ENCODE results near the gene ZBTB17. TPM values are rescaled to one million over a fixed set of nuclear protein-coding genes. Genes with fewer than 3 reads are reported as not detected.
A peak's percentile ranks its signal among the peaks of the same experiment; 100 is the strongest.
"Not testable (repeated sequence)": the region's sequence is repeated elsewhere in the genome, so short reads cannot be mapped to it uniquely, and the experiment has no call there.

Gene ZBTB17
- total RNA-seq, 1 experiment from 2014 or later: 62.6 TPM

DNA sequence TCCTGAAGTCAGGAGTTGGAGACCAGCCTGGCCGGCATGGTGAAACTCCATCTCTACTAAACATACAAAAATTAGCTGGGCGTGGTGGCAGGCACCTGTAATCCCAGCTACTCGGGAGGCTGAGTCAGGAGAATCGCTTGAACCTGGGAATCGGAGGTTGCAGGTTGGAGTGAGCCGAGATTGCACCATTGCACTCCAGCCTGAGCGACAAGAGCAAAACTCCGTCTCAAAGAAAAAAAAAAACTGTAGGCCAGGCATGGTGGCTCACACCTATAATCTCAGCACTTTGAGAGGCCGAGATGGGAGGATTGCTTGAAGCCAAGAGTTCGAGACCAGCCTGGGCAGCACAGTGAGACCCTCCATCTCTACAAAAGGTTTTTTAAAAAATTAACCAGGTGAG is 25.4 kb upstream of the ZBTB17 start:
- DNase-seq; H3K27me3 ChIP-seq (ENCODE audit: control insufficient read depth, insufficient read depth, low read length); H3K4me3 ChIP-seq (ENCODE audit: insufficient read depth, low read depth, low read length); H3K36me3 ChIP-seq (replicated peaks; ENCODE audit: control insufficient read depth, insufficient read depth, low read length): not testable (repeated sequence)

DNA sequence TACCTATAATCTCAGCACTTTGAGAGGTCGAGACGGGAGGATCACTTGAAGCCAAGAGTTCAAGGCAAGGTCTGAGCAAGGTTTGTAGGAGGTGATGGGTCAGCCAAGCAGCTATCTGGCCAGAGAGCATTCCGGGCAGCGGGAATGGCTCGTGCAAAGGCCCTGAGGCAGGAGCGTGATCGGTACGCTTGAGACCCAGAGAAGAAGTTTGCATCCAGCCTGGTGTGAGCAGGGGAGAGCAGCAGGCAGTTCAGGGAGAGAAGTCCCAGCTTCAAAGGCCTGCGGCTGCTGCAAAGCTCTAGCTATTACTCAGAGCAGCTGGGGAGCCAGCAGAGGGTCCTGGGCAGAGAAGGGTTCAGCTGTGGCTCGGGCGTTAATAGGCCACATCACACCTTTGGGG is 23.0 kb upstream of the ZBTB17 start:
- Histone ChIP-seq H3K4me3 (ENCODE audit: insufficient read depth, low read depth, low read length) (no peak overlapping the region), H3K27me3 (ENCODE audit: control insufficient read depth, insufficient read depth, low read length) (no peaks in the 10 kb centered on the region), H3K36me3 (replicated peaks; ENCODE audit: control insufficient read depth, insufficient read depth, low read length) (no peaks in the 10 kb centered on the region)
- no peak for DNase-seq

DNA sequence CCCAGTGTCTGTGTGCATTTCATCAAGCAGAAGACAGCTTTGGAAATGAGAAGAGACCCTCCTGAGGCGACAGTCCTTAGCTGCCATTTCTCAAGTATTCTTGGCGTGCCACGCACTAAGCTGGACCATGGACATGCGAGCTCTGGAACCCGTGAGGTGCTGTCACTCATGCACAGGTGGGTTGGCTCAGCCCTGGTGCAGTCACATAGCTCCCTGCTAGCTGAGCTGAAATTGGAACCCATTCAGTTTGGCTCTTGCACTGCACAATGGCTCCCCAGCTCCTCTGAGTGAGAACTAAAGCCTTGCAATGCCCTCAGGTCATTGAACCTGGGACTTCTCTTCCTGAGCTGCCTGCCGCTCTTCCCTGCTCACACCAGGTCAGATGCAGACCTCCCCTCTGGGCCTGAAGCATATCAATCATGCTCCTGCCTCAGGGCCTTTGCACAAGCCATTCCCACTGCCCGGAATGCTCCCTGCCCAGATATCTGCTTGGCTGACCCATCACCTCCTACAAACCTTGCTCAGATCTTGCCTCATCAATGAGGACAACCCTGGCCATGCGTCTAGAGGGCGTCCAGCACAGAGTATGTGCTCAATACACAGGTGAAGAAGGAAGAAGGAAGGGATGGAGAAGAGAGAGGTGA is 21.9 kb upstream of the ZBTB17 start:
- no peak for DNase-seq
- no peaks in the 10 kb centered on the region for H3K27me3 ChIP-seq (ENCODE audit: control insufficient read depth, insufficient read depth, low read length)
- H3K36me3 ChIP-seq (replicated peaks; ENCODE audit: control insufficient read depth, insufficient read depth, low read length): no peaks in the 10 kb centered on the region
- H3K4me3 ChIP-seq (ENCODE audit: insufficient read depth, low read depth, low read length): no peak overlapping the region

DNA sequence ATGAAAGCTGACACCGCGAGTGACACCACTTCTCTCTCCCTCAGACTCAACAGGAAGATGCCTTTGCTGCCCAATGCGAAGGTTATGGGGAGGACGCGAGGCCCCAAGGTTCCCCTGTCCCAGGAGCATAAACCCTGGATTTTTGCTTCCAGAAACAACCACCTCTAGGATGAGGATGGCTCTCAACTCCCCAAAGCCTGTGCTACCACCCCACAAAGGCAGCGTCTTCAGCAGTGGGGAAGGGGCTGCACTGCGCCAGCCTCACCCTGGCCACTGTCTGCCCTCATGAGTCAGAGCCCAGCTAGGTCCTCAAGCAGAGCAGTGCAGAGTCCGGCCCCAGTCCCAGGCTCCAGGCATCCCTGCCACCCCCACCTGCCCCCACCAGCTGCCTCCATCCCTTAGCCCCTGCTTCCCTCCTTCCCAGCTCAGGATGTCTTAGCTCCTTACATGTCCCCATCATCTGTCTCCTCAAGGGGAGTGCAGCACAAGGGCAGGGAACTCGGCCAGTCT is 21.2 kb upstream of the ZBTB17 start:
- no peaks in the 10 kb centered on the region for H3K36me3 ChIP-seq (replicated peaks; ENCODE audit: control insufficient read depth, insufficient read depth, low read length)
- no peak for DNase-seq
- no peak overlapping the region for H3K4me3 ChIP-seq (ENCODE audit: insufficient read depth, low read depth, low read length)
- H3K27me3 ChIP-seq (ENCODE audit: control insufficient read depth, insufficient read depth, low read length): no peaks in the 10 kb centered on the region

DNA sequence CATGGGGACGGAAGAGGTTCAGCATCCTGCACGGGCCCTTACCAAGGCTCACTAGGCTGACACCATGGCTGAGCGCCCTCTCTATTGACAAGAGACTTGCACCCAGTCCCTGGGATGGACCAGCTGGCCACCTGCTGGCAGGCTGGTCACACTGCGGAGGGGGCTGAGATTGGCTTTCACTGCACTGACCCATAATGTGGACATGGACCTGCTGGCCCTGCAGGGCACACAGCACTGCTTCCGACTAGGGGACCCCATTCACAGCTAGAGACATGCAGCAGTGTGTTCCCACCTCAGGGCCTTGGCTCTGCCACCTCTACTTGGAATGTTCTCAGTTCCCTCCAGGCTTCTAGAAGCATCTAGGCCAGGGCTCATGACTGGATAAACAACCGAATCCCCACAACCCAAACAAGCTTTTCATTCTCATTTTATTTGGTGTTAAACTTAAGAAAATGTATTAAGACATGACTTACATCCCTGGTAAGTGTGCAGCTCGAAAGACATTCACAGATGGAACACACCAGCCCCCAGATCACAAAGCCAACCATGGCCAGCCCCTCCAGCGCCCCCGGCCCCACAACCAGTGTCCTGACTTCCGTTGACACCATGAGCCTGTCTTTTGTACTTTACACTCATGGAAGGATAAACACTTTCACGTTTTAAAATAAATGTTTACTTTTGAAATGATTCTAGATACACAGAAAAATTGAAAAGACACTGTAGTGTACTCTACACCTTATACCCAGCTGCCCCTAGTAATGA is 18.9 kb upstream of the ZBTB17 start:
- H3K4me3 ChIP-seq (ENCODE audit: insufficient read depth, low read depth, low read length): no peak overlapping the region
- H3K36me3 ChIP-seq (replicated peaks; ENCODE audit: control insufficient read depth, insufficient read depth, low read length): no peaks in the 10 kb centered on the region
- peak; percentile 78 for DNase-seq
- no peaks in the 10 kb centered on the region for H3K27me3 ChIP-seq (ENCODE audit: control insufficient read depth, insufficient read depth, low read length)

DNA sequence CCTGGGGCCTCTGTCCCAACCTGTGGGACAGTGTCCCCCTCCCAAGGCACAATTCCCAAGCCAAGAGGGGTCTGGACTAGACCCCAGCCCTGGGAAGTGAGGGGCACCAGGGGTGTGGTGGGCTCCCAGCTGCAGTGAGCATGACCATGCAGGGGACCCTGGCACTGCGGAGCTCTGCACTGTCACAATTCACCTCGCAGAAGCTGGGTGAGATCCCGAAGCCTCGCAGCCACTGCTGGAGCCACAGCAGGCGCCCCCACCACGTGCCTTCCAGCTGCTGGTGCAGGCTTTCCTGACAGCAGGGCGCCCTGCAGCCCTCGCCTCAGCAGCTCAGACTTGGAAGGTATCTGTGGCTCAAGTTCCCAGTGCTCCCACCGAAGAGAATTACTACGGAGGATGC is 18.2 kb upstream of the ZBTB17 start:
- H3K27me3 ChIP-seq (ENCODE audit: control insufficient read depth, insufficient read depth, low read length): no peaks in the 10 kb centered on the region
- no peak overlapping the region for H3K4me3 ChIP-seq (ENCODE audit: insufficient read depth, low read depth, low read length)
- H3K36me3 ChIP-seq (replicated peaks; ENCODE audit: control insufficient read depth, insufficient read depth, low read length): no peaks in the 10 kb centered on the region
- DNase-seq: no peak

GRCh38 chr1:15993666-15994065 is 17.8 kb upstream of the ZBTB17 start:
- peak; percentile 40 for DNase-seq

GRCh38 chr1:15992582-15993500 is 16.9 kb upstream of the ZBTB17 start:
- H3K36me3 ChIP-seq (replicated peaks; ENCODE audit: control insufficient read depth, insufficient read depth, low read length): no peaks in the 10 kb centered on the region

More at GRCh38 chr1:15993666-15994065, 17.8 kb upstream of the ZBTB17 start:
- H3K4me3 ChIP-seq (ENCODE audit: insufficient read depth, low read depth, low read length): no peak overlapping the region
- no peaks in the 10 kb centered on the region for H3K27me3 ChIP-seq (ENCODE audit: control insufficient read depth, insufficient read depth, low read length)
- no peaks in the 10 kb centered on the region for H3K36me3 ChIP-seq (replicated peaks; ENCODE audit: control insufficient read depth, insufficient read depth, low read length)

GRCh38 chr1:15992187-15992553 is 16.3 kb upstream of the ZBTB17 start:
- DNase-seq: no peak

More at GRCh38 chr1:15992582-15993500, 16.9 kb upstream of the ZBTB17 start:
- Histone ChIP-seq H3K4me3 (ENCODE audit: insufficient read depth, low read depth, low read length) (no peak overlapping the region), H3K27me3 (ENCODE audit: control insufficient read depth, insufficient read depth, low read length) (no peaks in the 10 kb centered on the region)
- DNase-seq: no peak

DNA sequence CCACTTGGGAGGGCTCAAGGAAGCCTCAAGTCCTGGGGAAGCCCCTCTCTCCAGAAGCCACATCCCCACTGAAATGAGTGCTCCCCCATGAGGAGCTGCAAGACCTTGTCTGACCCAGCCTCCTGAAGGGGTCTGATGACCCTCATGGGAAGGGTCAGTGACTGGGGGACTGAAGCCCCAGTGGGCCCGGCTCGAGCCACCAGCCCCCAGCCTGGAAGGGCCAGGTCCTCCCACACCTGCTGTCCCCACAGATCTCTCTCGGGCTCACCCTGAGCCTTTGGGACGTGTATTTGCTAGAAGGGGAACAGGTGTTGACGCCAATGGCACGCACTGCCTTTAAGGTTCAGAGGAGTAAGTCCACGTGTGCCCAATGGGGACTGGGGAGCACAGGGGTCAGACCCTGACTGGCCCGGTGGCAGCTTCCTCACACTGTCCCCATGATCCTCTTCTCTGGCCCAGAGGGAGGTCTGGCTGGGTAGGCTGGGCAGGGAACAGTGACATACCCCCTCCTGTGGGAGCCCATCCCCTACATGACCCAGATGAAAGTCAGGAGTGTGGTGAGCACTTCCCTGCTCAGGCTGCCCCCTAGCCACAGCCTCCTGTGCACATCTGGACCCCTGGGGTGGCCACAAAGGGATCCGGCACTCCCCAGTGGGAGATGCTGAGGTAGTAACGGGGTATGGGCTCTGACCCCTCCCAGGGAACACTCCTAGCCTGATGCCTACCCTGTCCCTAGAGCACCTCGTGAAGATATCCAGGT is 15.7 kb upstream of the ZBTB17 start:
- Histone ChIP-seq H3K36me3 (replicated peaks; ENCODE audit: control insufficient read depth, insufficient read depth, low read length) (no peaks in the 10 kb centered on the region), H3K27me3 (ENCODE audit: control insufficient read depth, insufficient read depth, low read length) (no peaks in the 10 kb centered on the region), H3K4me3 (ENCODE audit: insufficient read depth, low read depth, low read length) (no peak overlapping the region)
- peak; percentile 38 for DNase-seq

More at GRCh38 chr1:15992187-15992553, 16.3 kb upstream of the ZBTB17 start:
- H3K27me3 ChIP-seq (ENCODE audit: control insufficient read depth, insufficient read depth, low read length): no peaks in the 10 kb centered on the region
- H3K4me3 ChIP-seq (ENCODE audit: insufficient read depth, low read depth, low read length): no peak overlapping the region
- no peaks in the 10 kb centered on the region for H3K36me3 ChIP-seq (replicated peaks; ENCODE audit: control insufficient read depth, insufficient read depth, low read length)

DNA sequence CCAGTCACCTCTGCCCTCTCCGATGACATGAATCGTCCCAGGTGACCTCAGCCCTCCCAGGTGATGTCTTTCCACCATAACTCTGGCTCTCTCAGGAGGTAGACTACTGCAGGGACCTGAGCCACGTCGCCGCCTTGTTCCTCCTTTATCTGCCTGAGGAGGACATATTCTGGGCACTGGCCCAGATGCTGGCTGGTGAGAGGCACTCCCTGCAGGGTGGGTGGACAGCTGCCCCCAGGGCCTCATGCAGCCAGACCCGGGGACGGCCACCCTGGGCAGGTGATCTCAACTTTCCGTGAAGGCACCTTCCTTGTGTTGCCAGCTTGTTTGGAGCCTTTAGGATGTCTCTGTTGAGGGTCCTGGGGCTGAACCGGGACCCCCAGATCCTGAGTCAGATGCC is 13.9 kb upstream of the ZBTB17 start:
- Histone ChIP-seq H3K36me3 (replicated peaks; ENCODE audit: control insufficient read depth, insufficient read depth, low read length) (no peaks in the 10 kb centered on the region), H3K27me3 (ENCODE audit: control insufficient read depth, insufficient read depth, low read length) (no peaks in the 10 kb centered on the region), H3K4me3 (ENCODE audit: insufficient read depth, low read depth, low read length) (no peak overlapping the region)
- DNase-seq: no peak

DNA sequence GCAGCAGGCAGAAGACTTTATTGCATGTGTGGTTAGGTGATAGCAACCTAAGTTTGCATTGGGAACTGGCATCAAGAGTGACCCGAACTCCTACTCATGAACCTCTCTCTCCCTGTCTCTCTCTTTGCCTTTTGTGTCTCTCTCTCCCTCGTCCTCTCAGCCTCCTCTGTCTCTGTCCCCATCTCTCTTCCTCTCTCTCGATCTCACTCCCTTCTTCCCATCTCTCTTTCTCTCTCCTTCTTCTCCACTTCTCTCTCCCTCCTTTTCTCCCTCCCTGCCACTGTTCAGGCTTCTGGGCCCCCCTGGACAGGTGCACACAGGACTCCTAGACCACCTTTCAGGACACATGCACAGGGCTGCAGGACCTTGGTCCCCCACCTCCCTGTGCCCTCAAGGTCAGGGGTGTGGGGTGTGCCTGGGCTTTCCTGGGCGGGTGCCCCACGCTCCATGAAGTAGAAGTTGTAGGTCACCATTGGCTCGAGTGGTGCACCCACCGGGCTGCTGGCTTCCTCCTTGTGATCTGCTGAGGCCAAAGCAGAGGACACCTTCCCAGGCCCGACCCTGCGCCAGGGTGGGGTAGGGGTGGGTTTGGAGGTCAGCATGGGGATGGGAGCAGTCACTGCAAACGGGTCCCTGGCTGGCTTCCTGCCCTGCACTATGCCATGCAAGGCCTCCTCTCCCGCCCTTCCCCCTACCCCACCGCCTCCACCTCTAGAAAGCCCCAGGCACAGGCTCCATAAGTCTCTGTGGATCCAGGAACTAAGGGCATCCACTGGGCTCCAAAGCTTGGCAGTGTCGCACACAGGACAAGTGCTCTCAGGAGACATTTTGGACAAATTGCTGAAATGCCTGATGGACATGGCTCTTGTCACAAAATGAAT is 13.2 kb upstream of the ZBTB17 start:
- DNase-seq: peak; percentile 51
- no peak overlapping the region for H3K4me3 ChIP-seq (ENCODE audit: insufficient read depth, low read depth, low read length)
- no peaks in the 10 kb centered on the region for H3K36me3 ChIP-seq (replicated peaks; ENCODE audit: control insufficient read depth, insufficient read depth, low read length)
- no peaks in the 10 kb centered on the region for H3K27me3 ChIP-seq (ENCODE audit: control insufficient read depth, insufficient read depth, low read length)

- no peak for DNase-seq
- Histone ChIP-seq H3K4me3 (ENCODE audit: insufficient read depth, low read depth, low read length) (no peak overlapping the region), H3K36me3 (replicated peaks; ENCODE audit: control insufficient read depth, insufficient read depth, low read length) (no peaks in the 10 kb centered on the region), H3K27me3 (ENCODE audit: control insufficient read depth, insufficient read depth, low read length) (no peaks in the 10 kb centered on the region; the same call in 1 of the 2 replicates)
Measured at GRCh38 chr1:15985611-15986297, 9.9 kb upstream of the ZBTB17 start.
